HepG2 (cell line): ENCODE results near the gene CAMTA1. TPM values are rescaled to one million over a fixed set of nuclear protein-coding genes. Genes with fewer than 3 reads are reported as not detected.

Experiments used
- ATAC-seq: fragments of 200-7000 bp; cut with Tn5 transposase; 3 replicates; pipeline ENCODE4 v1.9.1; 2020; ENCODE audit warnings: mild to moderate bottlenecking, moderate library complexity
- BruUV-seq: library from RNA; stranded (reverse); fragments of 400-500 nt; replicated peaks from 2 replicates; lab custom pipeline; 2021; lab: Mats Ljungman, UMichigan
- CTCF ChIA-PET: fragments of 300-600 bp; formaldehyde crosslinking; extraction: SDS; loops from one replicate; lab custom pipeline; 2021; ENCODE audit warnings: low total read pairs, inconsistent platforms, low intra/inter-chr PET ratio; lab: Yijun Ruan, JAX
- POLR2A ChIA-PET: fragments of 350-600 bp; sonication (Branson Sonifier 250); formaldehyde crosslinking; loops from one replicate; lab custom pipeline; 2020; ENCODE audit warnings: antibody characterized with exemption, inconsistent platforms; lab: Yijun Ruan, JAX
- DNase-seq: peaks from one replicate; pipeline ENCODE4 v3.0.0-alpha.2; 2015; ENCODE audit warnings: low spot score
- FAIRE-seq: peaks from 3 replicates; lab custom pipeline; 2011; peaks lifted over from hg19 to GRCh38; lab: Jason Lieb, UNC
- H2AFZ ChIP-seq: one replicate; pipeline ENCODE4 v1.6.1; 2011; ENCODE audit warnings: low read length, inconsistent platforms
- H3K27ac ChIP-seq: fragments of 300-600 bp; 3 replicates; pipeline ENCODE4 v1.8.0; 2011; ENCODE audit warnings: mixed run types, mild to moderate bottlenecking, mixed read lengths, low read length, inconsistent platforms; ENCODE audit not compliant: insufficient read depth; ENCODE audit errors: extremely low read length
- H3K27me3 ChIP-seq, 2 experiments: fragments of 200-600 bp in 1 of 2; 2 replicates in 1 of 2; 3 replicates in 1 of 2; pipeline versions ENCODE4 v1.6.0 to v1.8.0; 2011; ENCODE audit warnings: low read length in 2 of 2, mild to moderate bottlenecking in 2 of 2, moderate library complexity in 2 of 2, inconsistent platforms in 1 of 2; ENCODE audit not compliant: insufficient read depth in 2 of 2, control insufficient read depth in 1 of 2
- H3K36me3 ChIP-seq, 2 experiments: fragments of 200-600 bp in 1 of 2; replicated peaks in 1 of 2; 2 replicates in 1 of 2; 3 replicates in 1 of 2; pipeline versions ENCODE4 v1.5.1 to v1.8.0; 2011; ENCODE audit warnings: low read length in 2 of 2, inconsistent platforms in 1 of 2; ENCODE audit not compliant: insufficient read depth in 2 of 2, control insufficient read depth in 1 of 2
- H3K4me1 ChIP-seq: 2 replicates; pipeline ENCODE4 v1.5.1; 2012; ENCODE audit warnings: low read length, inconsistent platforms; ENCODE audit not compliant: insufficient read depth
- H3K4me2 ChIP-seq: 2 replicates; pipeline ENCODE4 v1.6.0; 2011; ENCODE audit warnings: low read depth, low read length, inconsistent platforms
- H3K4me3 ChIP-seq, 3 experiments: fragments of 200-600 bp in 1 of 3; sonication (generic), shearing (Covaris generic) in 1 of 3; replicated peaks in 1 of 3; 2 replicates each; pipeline ENCODE4 v1.5.1; 2011 to 2016; ENCODE audit warnings: low read length in 3 of 3, inconsistent platforms in 2 of 3, low read depth in 2 of 3, mild to moderate bottlenecking in 2 of 3, control low read depth in 1 of 3, mixed read lengths in 1 of 3; ENCODE audit not compliant: insufficient read depth in 1 of 3
- H3K79me2 ChIP-seq: one replicate; pipeline ENCODE4 v1.6.1; 2011; ENCODE audit warnings: low read length, inconsistent platforms; ENCODE audit not compliant: insufficient read depth
- H3K9ac ChIP-seq: 2 replicates; pipeline ENCODE4 v1.6.0; 2011; ENCODE audit warnings: mild to moderate bottlenecking, low read depth, low read length, inconsistent platforms; ENCODE audit not compliant: insufficient read depth
- H3K9me3 ChIP-seq: 2 replicates; pipeline ENCODE4 v1.5.1; 2012; ENCODE audit warnings: mild to moderate bottlenecking, low read length
- H4K20me1 ChIP-seq: 2 replicates; pipeline ENCODE4 v1.6.0; 2011; ENCODE audit warnings: inconsistent platforms, mild to moderate bottlenecking, low read length, moderate library complexity; ENCODE audit not compliant: insufficient read depth
- BCLAF1 ChIP-seq: fragments of 450-650 bp; IDR thresholded peaks from 2 replicates; pipeline ENCODE4 v1.6.1; 2017; ENCODE audit warnings: mild to moderate bottlenecking
- MTF2 ChIP-seq: sonication (generic); formaldehyde crosslinking; IDR thresholded peaks from 2 replicates; pipeline ENCODE4 v1.5.0; 2020; ENCODE audit warnings: missing genetic modification reagents, borderline replicate concordance
- SUZ12 ChIP-seq: fragments of 150-350 bp; IDR thresholded peaks from 2 replicates; pipeline ENCODE4 v1.6.1; 2014; ENCODE audit warnings: low read depth, low read length
- TBX3 ChIP-seq: fragments of 450-650 bp; IDR thresholded peaks from 2 replicates; pipeline ENCODE4 v1.6.1; 2017; ENCODE audit warnings: antibody characterized with exemption, mild to moderate bottlenecking, inconsistent platforms, borderline replicate concordance
- ZNF550 ChIP-seq: sonication (generic); formaldehyde crosslinking; IDR thresholded peaks from 2 replicates; pipeline ENCODE4 v1.4.0; 2020; ENCODE audit warnings: mild to moderate bottlenecking, missing genetic modification reagents, borderline replicate concordance
- ZNF749 ChIP-seq: sonication (generic); formaldehyde crosslinking; IDR thresholded peaks from 2 replicates; pipeline ENCODE4 v1.8.0; 2022; ENCODE audit warnings: mild to moderate bottlenecking, missing genetic modification reagents, moderate library complexity, borderline replicate concordance
- WGBS: methylation state at CpG from one replicate; pipeline ENCODE4 v1.1.6; 2017; ENCODE audit warnings: low lambda C conversion rate; 5-methylcytosine and 5-hydroxymethylcytosine counted together
- in situ Hi-C: cut with HindIII; loops from 2 replicates; pipeline ENCODE4 v1.10.0; 2017; ENCODE audit warnings: low pct_unique_long_range_greater_than_20kb; ENCODE audit not compliant: extremely low pct_ligation_motif_present
- intact Hi-C: fragments of 100-400 bp; cut with micrococcal nuclease; formaldehyde crosslinking; loops from one replicate; pipeline ENCODE4 v1.10.0; 2022; ENCODE audit not compliant: unreplicated experiment
- polyA plus RNA-seq, 8 experiments: library from polyadenylated mRNA; depleted of rRNA in 3 of 8; stranded (reverse) in 7 of 8; unstranded in 1 of 8; fragments of >200 nt; fragmentation: Illumina TruSeq in 4 of 8; extraction: Trizol in 4 of 8; gene quantifications; 2 replicates each; pipeline versions ENCODE4 v1.2.1 to v1.2.3, GENCODE V29; 2011 to 2016; ENCODE audit warnings: low read depth in 4 of 8, missing spikeins in 1 of 8, mixed read lengths in 1 of 8; ENCODE audit not compliant: insufficient read depth in 1 of 8
- total RNA-seq, 5 experiments: library from RNA; depleted of rRNA; stranded (reverse); fragments of >200 nt; fragmentation: Illumina TruSeq; extraction: Trizol; gene quantifications; 2 replicates each; pipeline ENCODE4 v1.2.3, GENCODE V29; 2016; ENCODE audit warnings: low read depth in 1 of 5

CAMTA1 gene
- total and polyA plus RNA-seq, 2 of the 13 experiments (the other 11 are each of a cell fraction or from before 2014, with no cell fraction given): 25.0 to 36.4 TPM

- DNase-seq (no peak), ATAC-seq (no peak), FAIRE-seq (no peak)
- H2AFZ ChIP-seq: no peak overlapping the region
- H3K9me3 ChIP-seq: no peaks in the 10 kb centered on the region
- 10% methylated on average over 17 of the region's 18 CpGs for WGBS
- peaks cover 0 to 2% of the 10 kb centered on the region in 2 experiments; a peak in 2 of 5 replicates for H3K27me3 ChIP-seq
- H3K27ac ChIP-seq: no peak overlapping the region
- ChIA-PET CTCF (no interaction called here), POLR2A (no interaction called here)
- peaks cover 8% of the 10 kb centered on the region; the same call in 1 of the 2 replicates for H3K4me1 ChIP-seq
- no peaks in the 10 kb centered on the region for H3K79me2 ChIP-seq
- H3K36me3 ChIP-seq: no peaks in the 10 kb centered on the region
- 0 out of 2 replicates have a peak, but pooled peaks cover 7% of the 10 kb centered on the region for H4K20me1 ChIP-seq
- in situ Hi-C loops (no loop called here), intact Hi-C loops (no loop called here)
- no peak overlapping the region for H3K4me2 ChIP-seq
- BruUV-seq: no TSS peak
- TF ChIP-seq MTF2 (CRISPR knock-in tag) (no peak), TBX3 (no peak)
- no peak overlapping the region for H3K9ac ChIP-seq
- H3K4me3 ChIP-seq: no peak overlapping the region
Measured at GRCh38 chr1:7613106-7613850, 828.0 kb downstream of the CAMTA1 start.

GRCh38 chr1:7613851-7614205, 828.6 kb downstream of the CAMTA1 start:
- intact Hi-C loops: no loop called here
- POLR2A ChIA-PET: no interaction called here

More at GRCh38 chr1:7613851-7614205, 828.6 kb downstream of the CAMTA1 start:
- Histone ChIP-seq H3K9me3 (no peaks in the 10 kb centered on the region), H3K9ac (no peak overlapping the region), H2AFZ (no peak overlapping the region), H3K4me1 (peaks cover 3% of the 10 kb centered on the region; the same call in 1 of the 2 replicates), H3K4me2 (no peak overlapping the region), H3K27me3 (peaks cover 0 to 2% of the 10 kb centered on the region in 2 experiments; a peak in 2 of 5 replicates), H3K27ac (no peak overlapping the region), H4K20me1 (0 out of 2 replicates have a peak, but pooled peaks cover 7% of the 10 kb centered on the region)
- 26% methylated on average over 4 of the region's 4 CpGs for WGBS
- CTCF ChIA-PET: no interaction called here
- TF ChIP-seq BCLAF1 (no peak), SUZ12 (no peak), ZNF749 (CRISPR knock-in tag) (no peak), ZNF550 (CRISPR knock-in tag) (no peak)
- TF ChIP-seq, all 625 proteins: peak for 0
- Histone ChIP-seq H3K36me3 (no peaks in the 10 kb centered on the region), H3K79me2 (no peaks in the 10 kb centered on the region), H3K4me3 (no peak overlapping the region)
- ATAC-seq: no peak
- in situ Hi-C loops: no loop called here
- FAIRE-seq: no peak
- DNase-seq: no peak
- BruUV-seq: no TSS peak
